Hepatocyte (in vitro differentiated cells): ENCODE results near the gene B3GNT7.

Experiments used
- EZH2phosphoT487 ChIP-seq: fragments of 200-600 bp; sonication (generic); IDR thresholded peaks from one replicate; pipeline ENCODE4 v1.6.1; 2018; ENCODE audit warnings: antibody characterized with exemption, mild to moderate bottlenecking, low read depth, moderate library complexity; ENCODE audit not compliant: unreplicated experiment, severe bottlenecking
- TF ChIP-seq, protein P1 (sequence below): fragments of 200-600 bp; sonication (generic); IDR thresholded peaks from 2 replicates; pipeline ENCODE4 v1.5.1; 2016; ENCODE audit warnings: antibody characterized with exemption, mild to moderate bottlenecking; ENCODE audit not compliant: poor library complexity

DNA sequence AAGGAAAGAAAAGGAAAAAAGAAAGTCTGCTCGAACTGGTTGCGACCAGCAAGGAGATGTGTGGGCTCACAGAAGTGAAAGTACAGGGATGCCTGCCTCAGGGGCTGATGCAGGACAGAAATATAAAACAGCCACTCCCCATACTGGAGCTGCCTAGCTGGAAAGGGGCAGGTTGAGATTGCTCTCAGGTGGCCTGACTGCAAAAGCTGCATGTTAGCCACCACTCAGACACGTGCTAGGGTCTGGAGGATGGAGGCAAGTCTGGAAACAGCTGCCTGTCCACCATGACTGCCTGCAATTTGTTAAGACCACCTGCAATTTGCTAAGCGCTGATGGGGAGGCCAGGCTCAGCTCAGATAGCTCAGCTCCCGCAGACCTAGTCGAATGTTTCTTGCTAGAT lies 17.9 kb downstream of the B3GNT7 start:
- TF ChIP-seq, protein P1, sequence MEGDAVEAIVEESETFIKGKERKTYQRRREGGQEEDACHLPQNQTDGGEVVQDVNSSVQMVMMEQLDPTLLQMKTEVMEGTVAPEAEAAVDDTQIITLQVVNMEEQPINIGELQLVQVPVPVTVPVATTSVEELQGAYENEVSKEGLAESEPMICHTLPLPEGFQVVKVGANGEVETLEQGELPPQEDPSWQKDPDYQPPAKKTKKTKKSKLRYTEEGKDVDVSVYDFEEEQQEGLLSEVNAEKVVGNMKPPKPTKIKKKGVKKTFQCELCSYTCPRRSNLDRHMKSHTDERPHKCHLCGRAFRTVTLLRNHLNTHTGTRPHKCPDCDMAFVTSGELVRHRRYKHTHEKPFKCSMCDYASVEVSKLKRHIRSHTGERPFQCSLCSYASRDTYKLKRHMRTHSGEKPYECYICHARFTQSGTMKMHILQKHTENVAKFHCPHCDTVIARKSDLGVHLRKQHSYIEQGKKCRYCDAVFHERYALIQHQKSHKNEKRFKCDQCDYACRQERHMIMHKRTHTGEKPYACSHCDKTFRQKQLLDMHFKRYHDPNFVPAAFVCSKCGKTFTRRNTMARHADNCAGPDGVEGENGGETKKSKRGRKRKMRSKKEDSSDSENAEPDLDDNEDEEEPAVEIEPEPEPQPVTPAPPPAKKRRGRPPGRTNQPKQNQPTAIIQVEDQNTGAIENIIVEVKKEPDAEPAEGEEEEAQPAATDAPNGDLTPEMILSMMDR, result no peak
- TF ChIP-seq EZH2phosphoT487, result no peak
